Trophoblast cell (in vitro differentiated cells and primary cell): ENCODE data around the gene COPE.

Experiments
- DNase-seq, 2 donors: peaks; one replicate each; pipeline ENCODE4 v3.0.0-alpha.2; 2016
- H2AFZ ChIP-seq: 2 replicates; pipeline ENCODE4 v1.6.1; 2013; ENCODE audit warnings: low read length, moderate library complexity, mild to moderate bottlenecking; ENCODE audit not compliant: insufficient read depth, poor library complexity
- H2AK5ac ChIP-seq: 2 replicates; pipeline ENCODE4 v1.6.1; 2013; ENCODE audit warnings: mild to moderate bottlenecking, low read length
- H2BK120ac ChIP-seq: 2 replicates; pipeline ENCODE4 v1.6.1; 2013; ENCODE audit warnings: low read length, mild to moderate bottlenecking, moderate library complexity; ENCODE audit not compliant: insufficient read depth, poor library complexity
- H2BK12ac ChIP-seq: 2 replicates; pipeline ENCODE4 v1.6.1; 2013; ENCODE audit warnings: mild to moderate bottlenecking, low read length, moderate library complexity
- H2BK5ac ChIP-seq: 2 replicates; pipeline ENCODE4 v1.6.1; 2013; ENCODE audit warnings: low read length, low read depth, moderate library complexity, mild to moderate bottlenecking; ENCODE audit not compliant: poor library complexity
- H3K14ac ChIP-seq: 2 replicates; pipeline ENCODE4 v1.6.1; 2013; ENCODE audit warnings: mild to moderate bottlenecking, low read length
- H3K18ac ChIP-seq: 2 replicates; pipeline ENCODE4 v1.6.1; 2013; ENCODE audit warnings: mild to moderate bottlenecking, low read length
- H3K23ac ChIP-seq: 2 replicates; pipeline ENCODE4 v1.6.1; 2013; ENCODE audit warnings: low read length
- H3K27ac ChIP-seq: 2 replicates; pipeline ENCODE4 v1.5.1; 2013; ENCODE audit warnings: low read depth, mild to moderate bottlenecking, inconsistent platforms, low read length, moderate library complexity
- H3K27me3 ChIP-seq: 2 replicates; pipeline ENCODE4 v1.6.1; 2013; ENCODE audit warnings: inconsistent platforms, mild to moderate bottlenecking, low read length, moderate library complexity; ENCODE audit not compliant: insufficient read depth
- H3K36me3 ChIP-seq, 2 experiments: 1 replicate in 1 of 2; 2 replicates in 1 of 2; pipeline ENCODE4 v1.6.1; 2013; ENCODE audit warnings: low read length in 2 of 2, mild to moderate bottlenecking in 2 of 2, moderate library complexity in 1 of 2; ENCODE audit not compliant: insufficient read depth in 2 of 2, control insufficient read depth in 1 of 2
- H3K4ac ChIP-seq: 2 replicates; pipeline ENCODE4 v1.6.1; 2013; ENCODE audit warnings: low read depth, mild to moderate bottlenecking, low read length, moderate library complexity
- H3K4me1 ChIP-seq, 2 experiments: 1 replicate in 1 of 2; 2 replicates in 1 of 2; pipeline ENCODE4 v1.6.1; 2013; ENCODE audit warnings: low read length in 2 of 2, mild to moderate bottlenecking in 2 of 2, moderate library complexity in 1 of 2; ENCODE audit not compliant: insufficient read depth in 2 of 2, control insufficient read depth in 1 of 2
- H3K4me2 ChIP-seq: 2 replicates; pipeline ENCODE4 v1.6.1; 2013; ENCODE audit warnings: inconsistent platforms, mild to moderate bottlenecking, low read length, moderate library complexity
- H3K4me3 ChIP-seq: 2 replicates; pipeline ENCODE4 v1.5.1; 2013; ENCODE audit warnings: mild to moderate bottlenecking, low read depth, low read length, inconsistent platforms
- H3K79me1 ChIP-seq: one replicate; pipeline ENCODE4 v1.6.1; 2013; ENCODE audit warnings: low read length
- H3K79me2 ChIP-seq: 2 replicates; pipeline ENCODE4 v1.6.1; 2013; ENCODE audit warnings: low read length, mild to moderate bottlenecking; ENCODE audit not compliant: control insufficient read depth, insufficient read depth, poor library complexity
- H3K9ac ChIP-seq: 2 replicates; pipeline ENCODE4 v1.6.1; 2013; ENCODE audit warnings: mild to moderate bottlenecking, low read length
- H3K9me3 ChIP-seq: 2 replicates; pipeline ENCODE4 v1.6.1; 2013; ENCODE audit warnings: low read depth, mild to moderate bottlenecking, control low read depth, inconsistent platforms, low read length; ENCODE audit not compliant: insufficient read depth
- H4K12ac ChIP-seq: 2 replicates; pipeline ENCODE4 v1.6.1; 2013; ENCODE audit warnings: low read depth, mild to moderate bottlenecking, low read length, moderate library complexity
- H4K8ac ChIP-seq: 2 replicates; pipeline ENCODE4 v1.6.1; 2013; ENCODE audit warnings: low read depth, mild to moderate bottlenecking, low read length, moderate library complexity
- H4K91ac ChIP-seq: one replicate; pipeline ENCODE4 v1.6.1; 2013; ENCODE audit warnings: low read depth, mild to moderate bottlenecking, low read length, moderate library complexity
- WGBS: extraction: QIAGEN DNeasy Blood & Tissue Kit; methylation state at CpG from one replicate; pipeline ENCODE4 v1.1.7; 2013; ENCODE audit warnings: missing lambda C conversion rate; ENCODE audit not compliant: insufficient read length, insufficient coverage; ENCODE audit errors: extremely low coverage; 5-methylcytosine and 5-hydroxymethylcytosine counted together

COPE gene

DNA sequence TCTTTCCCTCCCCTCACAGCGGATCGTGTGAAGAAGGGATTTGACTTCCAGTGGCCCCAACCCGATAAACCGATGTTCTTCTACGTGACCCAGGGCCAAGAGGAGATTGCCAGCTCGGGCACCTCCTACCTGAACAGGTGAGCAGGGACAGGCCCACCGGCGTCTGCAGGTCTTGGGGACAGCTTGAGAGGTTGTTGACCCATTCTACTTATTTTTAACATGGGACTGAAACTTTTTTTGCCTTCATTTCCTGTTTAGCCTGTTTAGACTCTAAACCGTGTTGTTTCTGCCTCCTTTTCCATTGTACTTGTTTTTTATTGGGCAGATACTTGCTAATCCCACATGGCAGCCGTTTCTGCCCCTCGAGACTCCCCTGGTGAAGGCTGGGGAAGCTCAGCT lies 58.9 kb downstream of the COPE start:
- Histone ChIP-seq H2AFZ (no peak overlapping the region), H3K27ac (no peak overlapping the region), H2BK5ac (no peak overlapping the region), H3K4ac (no peak overlapping the region), H3K4me3 (no peak overlapping the region), H4K8ac (no peak overlapping the region), H2AK5ac (no peak overlapping the region), H3K4me2 (no peak overlapping the region), H3K9ac (no peak overlapping the region), H3K23ac (no peak overlapping the region), H3K36me3 (peaks cover 95% of the 10 kb centered on the region in 2 experiments), H3K79me2 (no peaks in the 10 kb centered on the region), H3K18ac (no peak overlapping the region), H3K4me1 (no peaks in the 10 kb centered on the region), H3K9me3 (peaks cover 2% of the 10 kb centered on the region), H4K91ac (no peak overlapping the region), H4K12ac (no peak overlapping the region), H3K14ac (no peak overlapping the region), H2BK120ac (no peak overlapping the region), H3K79me1 (no peaks in the 10 kb centered on the region), H3K27me3 (no peaks in the 10 kb centered on the region), H2BK12ac (no peak overlapping the region)
- no peak for DNase-seq
- WGBS: no CpG with 5 or more reads among the region's 11 CpGs

DNA sequence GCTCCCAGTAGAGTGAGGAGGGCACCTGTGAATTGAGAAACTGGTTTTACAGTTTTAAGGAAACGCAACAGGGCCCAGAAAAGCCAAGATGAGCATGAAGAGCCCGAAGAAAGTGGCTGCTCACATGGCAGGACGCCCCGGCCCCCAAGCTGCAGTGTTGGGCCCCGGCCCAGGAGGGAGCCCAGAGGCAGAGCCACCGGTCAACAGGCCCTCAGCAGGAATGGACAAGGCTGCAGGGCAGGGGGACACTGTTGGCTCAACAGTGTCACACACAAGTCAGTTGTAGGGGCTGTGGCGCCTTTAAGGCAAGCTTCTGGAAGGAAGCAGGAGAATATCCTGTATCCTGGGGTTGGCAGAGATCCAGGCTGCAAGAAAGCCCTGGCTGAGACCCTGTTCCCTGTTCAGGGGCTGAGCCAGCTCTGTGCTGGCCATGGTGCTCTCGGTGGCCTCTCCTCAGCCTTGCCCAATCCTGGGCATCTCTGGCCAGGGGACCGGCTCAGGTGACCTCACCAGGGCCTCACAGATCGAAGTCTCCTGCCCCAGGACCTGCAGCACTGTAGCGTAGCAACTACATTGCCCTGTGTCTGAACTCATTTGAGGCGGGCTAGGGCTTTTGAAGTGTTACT lies 59.4 kb downstream of the COPE start:
- no peak overlapping the region for H3K4me2 ChIP-seq
- no peak overlapping the region for H4K91ac ChIP-seq
- no peak overlapping the region for H2BK12ac ChIP-seq
- peaks cover 2% of the 10 kb centered on the region for H3K9me3 ChIP-seq
- H3K14ac ChIP-seq: no peak overlapping the region
- H4K8ac ChIP-seq: no peak overlapping the region
- H3K4me1 ChIP-seq: no peaks in the 10 kb centered on the region
- whole genome bisulfite sequencing: no CpG with 5 or more reads among the region's 12 CpGs
- H4K12ac ChIP-seq: no peak overlapping the region
- H2AFZ ChIP-seq: no peak overlapping the region
- no peak overlapping the region for H2BK120ac ChIP-seq
- H2BK5ac ChIP-seq: no peak overlapping the region
- H3K9ac ChIP-seq: no peak overlapping the region
- DNase-seq: no peak
- H3K36me3 ChIP-seq: peaks cover 95% of the 10 kb centered on the region in 2 experiments
- H3K4ac ChIP-seq: no peak overlapping the region
- no peaks in the 10 kb centered on the region for H3K79me1 ChIP-seq
- no peaks in the 10 kb centered on the region for H3K79me2 ChIP-seq
- H3K18ac ChIP-seq: no peak overlapping the region
- H3K4me3 ChIP-seq: no peak overlapping the region
- H3K27me3 ChIP-seq: no peaks in the 10 kb centered on the region
- no peak overlapping the region for H3K23ac ChIP-seq
- H3K27ac ChIP-seq: no peak overlapping the region
- H2AK5ac ChIP-seq: no peak overlapping the region

DNA sequence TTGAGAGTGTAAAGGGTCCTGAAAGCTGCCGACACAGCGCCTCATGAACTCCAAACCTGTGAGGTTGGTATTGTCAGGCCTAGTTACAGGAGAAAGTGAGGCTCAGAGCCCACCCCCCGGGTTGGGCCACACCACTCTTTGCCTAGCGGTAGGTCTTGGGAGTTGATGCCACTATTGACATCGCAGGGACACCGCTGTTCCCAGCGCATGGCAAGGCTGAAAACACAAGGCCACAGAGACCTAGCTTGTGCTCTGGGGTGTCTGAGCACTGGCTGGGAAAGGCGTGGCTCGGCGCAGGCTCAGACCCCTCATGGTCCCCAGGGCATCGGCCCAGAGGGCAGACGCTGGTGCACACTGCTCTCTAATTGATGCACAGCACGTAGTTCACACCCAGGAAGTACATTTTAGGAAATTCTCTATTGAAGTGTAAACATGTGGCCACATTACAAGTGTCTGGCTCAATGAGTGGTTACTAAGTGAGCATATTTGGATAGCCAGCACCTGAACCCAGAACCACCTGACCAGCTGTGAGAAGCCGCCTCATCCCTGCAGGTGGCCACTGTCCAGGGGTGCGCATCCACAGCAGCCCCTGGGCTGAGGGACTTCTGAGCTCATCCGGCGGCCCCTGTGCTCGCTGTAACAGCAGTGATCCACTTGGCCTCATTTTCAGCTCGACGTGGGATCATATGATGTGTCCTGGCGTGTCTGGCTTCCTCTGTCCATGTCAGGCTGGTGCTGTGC lies 60.1 kb downstream of the COPE start:
- no peak overlapping the region for H3K4me2 ChIP-seq
- H3K4me3 ChIP-seq: no peak overlapping the region
- WGBS: no CpG with 5 or more reads among the region's 21 CpGs
- no peak overlapping the region for H2BK120ac ChIP-seq
- no peak overlapping the region for H4K12ac ChIP-seq
- no peaks in the 10 kb centered on the region for H3K79me1 ChIP-seq
- H2BK12ac ChIP-seq: no peak overlapping the region
- H3K23ac ChIP-seq: no peak overlapping the region
- peaks cover 2% of the 10 kb centered on the region for H3K9me3 ChIP-seq
- H2BK5ac ChIP-seq: no peak overlapping the region
- H4K91ac ChIP-seq: no peak overlapping the region
- peaks cover 98 to 99% of the 10 kb centered on the region in 2 experiments for H3K36me3 ChIP-seq
- no peak overlapping the region for H3K9ac ChIP-seq
- H3K27ac ChIP-seq: no peak overlapping the region
- H3K18ac ChIP-seq: no peak overlapping the region
- no peak overlapping the region for H3K4ac ChIP-seq
- no peak overlapping the region for H4K8ac ChIP-seq
- no peaks in the 10 kb centered on the region for H3K4me1 ChIP-seq
- no peaks in the 10 kb centered on the region for H3K79me2 ChIP-seq
- H2AK5ac ChIP-seq: no peak overlapping the region
- DNase-seq: no peak
- no peak overlapping the region for H3K14ac ChIP-seq
- H3K27me3 ChIP-seq: no peaks in the 10 kb centered on the region
- no peak overlapping the region for H2AFZ ChIP-seq

DNA sequence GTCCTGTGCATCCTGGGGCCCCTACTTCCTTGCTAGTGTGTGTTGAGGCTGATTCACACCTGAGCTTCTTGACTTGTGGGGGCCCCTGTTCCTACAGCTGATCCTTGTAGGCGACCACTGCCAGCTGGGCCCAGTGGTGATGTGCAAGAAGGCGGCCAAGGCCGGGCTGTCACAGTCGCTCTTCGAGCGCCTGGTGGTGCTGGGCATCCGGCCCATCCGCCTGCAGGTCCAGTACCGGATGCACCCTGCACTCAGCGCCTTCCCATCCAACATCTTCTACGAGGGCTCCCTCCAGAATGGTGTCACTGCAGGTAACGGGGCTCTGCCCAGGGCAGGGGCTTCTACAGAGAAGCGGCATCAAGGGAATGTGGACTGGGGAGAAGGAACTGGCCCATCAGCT lies 62.0 kb downstream of the COPE start:
- Histone ChIP-seq H4K8ac (no peak overlapping the region), H3K36me3 (peaks cover 96 to 97% of the 10 kb centered on the region in 2 experiments), H3K4ac (no peak overlapping the region), H3K9ac (no peak overlapping the region), H4K91ac (no peak overlapping the region), H2AK5ac (no peak overlapping the region), H4K12ac (no peak overlapping the region), H3K23ac (no peak overlapping the region), H3K79me2 (no peaks in the 10 kb centered on the region), H3K4me2 (no peak overlapping the region), H3K9me3 (peaks cover 1% of the 10 kb centered on the region), H3K79me1 (no peaks in the 10 kb centered on the region), H3K14ac (no peak overlapping the region), H3K4me1 (peaks cover 0 to 1% of the 10 kb centered on the region in 2 experiments), H3K27ac (no peak overlapping the region), H2BK12ac (no peak overlapping the region), H2BK120ac (no peak overlapping the region), H3K27me3 (no peaks in the 10 kb centered on the region), H2AFZ (no peak overlapping the region), H2BK5ac (no peak overlapping the region), H3K18ac (no peak overlapping the region), H3K4me3 (no peak overlapping the region)
- WGBS: no CpG with 5 or more reads among the region's 13 CpGs
- DNase-seq: no peak
